ENCODE measurements around the gene MAP3K2. TPM values are rescaled to one million over a fixed set of nuclear protein-coding genes. Genes with fewer than 3 reads are reported as not detected.

Gene MAP3K2
- total RNA-seq, 4 donors from 2014 or later = 25.9 to 98.4 (median 75.0) TPM

DNA sequence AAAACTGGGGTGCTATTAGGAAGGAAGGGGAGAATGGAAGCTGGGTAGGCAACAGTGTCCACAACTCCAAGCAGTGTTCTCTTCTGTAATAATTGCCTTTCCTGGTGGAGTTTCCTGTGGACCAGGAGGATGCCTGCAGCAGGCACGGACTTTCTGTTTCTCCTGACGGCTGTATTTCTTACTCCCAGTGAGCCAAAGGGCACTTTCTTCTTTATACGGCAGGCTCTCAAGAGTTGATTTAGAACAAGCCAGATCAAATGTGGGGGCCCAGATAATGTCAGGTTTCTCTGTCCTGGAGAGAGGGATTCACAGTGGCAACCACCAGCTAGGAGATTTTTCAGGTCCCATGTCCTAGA, 17.5 kb upstream of the MAP3K2 start:
- TF ChIP-seq, protein P1, sequence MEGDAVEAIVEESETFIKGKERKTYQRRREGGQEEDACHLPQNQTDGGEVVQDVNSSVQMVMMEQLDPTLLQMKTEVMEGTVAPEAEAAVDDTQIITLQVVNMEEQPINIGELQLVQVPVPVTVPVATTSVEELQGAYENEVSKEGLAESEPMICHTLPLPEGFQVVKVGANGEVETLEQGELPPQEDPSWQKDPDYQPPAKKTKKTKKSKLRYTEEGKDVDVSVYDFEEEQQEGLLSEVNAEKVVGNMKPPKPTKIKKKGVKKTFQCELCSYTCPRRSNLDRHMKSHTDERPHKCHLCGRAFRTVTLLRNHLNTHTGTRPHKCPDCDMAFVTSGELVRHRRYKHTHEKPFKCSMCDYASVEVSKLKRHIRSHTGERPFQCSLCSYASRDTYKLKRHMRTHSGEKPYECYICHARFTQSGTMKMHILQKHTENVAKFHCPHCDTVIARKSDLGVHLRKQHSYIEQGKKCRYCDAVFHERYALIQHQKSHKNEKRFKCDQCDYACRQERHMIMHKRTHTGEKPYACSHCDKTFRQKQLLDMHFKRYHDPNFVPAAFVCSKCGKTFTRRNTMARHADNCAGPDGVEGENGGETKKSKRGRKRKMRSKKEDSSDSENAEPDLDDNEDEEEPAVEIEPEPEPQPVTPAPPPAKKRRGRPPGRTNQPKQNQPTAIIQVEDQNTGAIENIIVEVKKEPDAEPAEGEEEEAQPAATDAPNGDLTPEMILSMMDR (IDR thresholded peaks at IDR 0.05) = no peak
- TF ChIP-seq POLR2A (IDR thresholded peaks at IDR 0.05) = no peak
- no peaks in the 10 kb centered on the region for H3K27me3 ChIP-seq
- peak overlapping the region in 1 of 2 donors; percentile 53 for H3K27ac ChIP-seq
- DNase-seq = no peak
- H3K36me3 ChIP-seq = no peaks in the 10 kb centered on the region
- no peak overlapping the region for H3K4me3 ChIP-seq
- no peaks in the 10 kb centered on the region for H3K9me3 ChIP-seq
- intact Hi-C loops (cut with DNase I; ENCODE audit: low total_unique reads) = no loop called here
- peaks cover 0 to 5% of the 10 kb centered on the region in 2 donors for H3K4me1 ChIP-seq

DNA sequence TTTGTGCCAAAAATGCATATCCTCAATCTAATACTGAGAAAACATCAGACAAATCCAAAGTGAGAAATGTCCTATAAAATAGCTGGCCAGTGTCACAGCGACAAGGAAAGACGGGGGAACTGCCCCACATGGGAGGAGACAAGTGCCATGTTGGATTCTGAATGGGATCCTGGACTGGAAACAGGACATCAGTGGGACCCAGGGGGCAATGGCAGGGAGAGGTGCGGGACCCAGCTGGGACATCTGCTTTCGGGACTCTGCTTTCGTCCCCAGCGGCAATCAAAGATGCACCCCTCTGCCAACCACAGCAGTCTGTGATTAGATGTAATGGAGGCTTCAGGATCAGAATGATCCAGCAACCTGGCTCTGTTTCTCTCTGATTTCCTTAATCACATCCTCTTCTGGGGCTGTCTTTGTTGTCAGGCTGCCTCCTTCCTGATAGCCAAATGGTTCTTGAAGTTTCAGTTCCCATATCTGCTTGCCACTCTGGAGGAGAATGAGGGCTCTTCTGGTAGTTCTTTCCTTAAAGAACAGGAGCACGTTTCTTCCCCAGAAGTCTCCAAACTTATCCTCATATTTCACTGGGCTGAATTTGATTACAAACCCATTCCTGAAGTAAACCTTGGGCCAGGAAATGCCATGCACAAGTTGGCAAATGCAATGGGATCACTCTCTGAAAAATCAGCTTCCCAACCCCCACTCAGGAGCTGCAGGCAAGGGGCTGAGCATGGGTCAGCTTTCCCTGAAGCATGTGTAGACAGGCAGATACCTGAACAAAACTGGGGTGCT, 16.9 kb upstream of the MAP3K2 start:
- Histone ChIP-seq H3K9me3 (no peaks in the 10 kb centered on the region), H3K36me3 (no peaks in the 10 kb centered on the region), H3K27me3 (no peaks in the 10 kb centered on the region), H3K27ac (no peak overlapping the region), H3K4me3 (no peak overlapping the region), H3K4me1 (peaks cover 0 to 5% of the 10 kb centered on the region in 2 donors)
- TF ChIP-seq POLR2A (IDR thresholded peaks at IDR 0.05) = no peak
- intact Hi-C loops (cut with DNase I; ENCODE audit: low total_unique reads) = no loop called here
- no peak for DNase-seq

DNA sequence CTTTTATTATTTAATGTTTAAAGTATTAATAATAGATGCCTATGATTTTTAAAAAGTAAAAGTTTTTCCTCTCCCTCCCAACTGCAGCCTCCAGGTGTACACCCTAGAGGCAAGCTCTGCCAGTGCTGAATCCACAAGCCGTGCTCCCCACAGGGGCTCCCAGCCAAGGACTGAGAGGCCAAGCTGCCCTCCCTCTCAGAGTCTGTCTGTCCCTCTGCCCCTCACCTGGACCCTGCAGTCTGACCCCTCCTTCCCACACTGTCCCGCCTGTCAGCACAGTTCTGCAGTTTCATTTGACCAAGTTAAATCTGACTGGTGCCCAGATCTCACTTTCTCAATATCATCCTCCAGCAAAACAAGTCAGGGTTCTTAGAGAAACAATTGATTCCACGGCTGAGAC, 15.7 kb upstream of the MAP3K2 start:
- Histone ChIP-seq H3K4me1 (peaks cover 0 to 3% of the 10 kb centered on the region in 2 donors), H3K9me3 (no peaks in the 10 kb centered on the region), H3K27ac (no peak overlapping the region), H3K4me3 (no peak overlapping the region), H3K36me3 (no peaks in the 10 kb centered on the region), H3K27me3 (no peaks in the 10 kb centered on the region)
- TF ChIP-seq, protein P1 (IDR thresholded peaks at IDR 0.05) = no peak
- no peak for TF ChIP-seq POLR2A (IDR thresholded peaks at IDR 0.05)
- intact Hi-C loops (cut with DNase I; ENCODE audit: low total_unique reads) = no loop called here
- DNase-seq = no peak

DNA sequence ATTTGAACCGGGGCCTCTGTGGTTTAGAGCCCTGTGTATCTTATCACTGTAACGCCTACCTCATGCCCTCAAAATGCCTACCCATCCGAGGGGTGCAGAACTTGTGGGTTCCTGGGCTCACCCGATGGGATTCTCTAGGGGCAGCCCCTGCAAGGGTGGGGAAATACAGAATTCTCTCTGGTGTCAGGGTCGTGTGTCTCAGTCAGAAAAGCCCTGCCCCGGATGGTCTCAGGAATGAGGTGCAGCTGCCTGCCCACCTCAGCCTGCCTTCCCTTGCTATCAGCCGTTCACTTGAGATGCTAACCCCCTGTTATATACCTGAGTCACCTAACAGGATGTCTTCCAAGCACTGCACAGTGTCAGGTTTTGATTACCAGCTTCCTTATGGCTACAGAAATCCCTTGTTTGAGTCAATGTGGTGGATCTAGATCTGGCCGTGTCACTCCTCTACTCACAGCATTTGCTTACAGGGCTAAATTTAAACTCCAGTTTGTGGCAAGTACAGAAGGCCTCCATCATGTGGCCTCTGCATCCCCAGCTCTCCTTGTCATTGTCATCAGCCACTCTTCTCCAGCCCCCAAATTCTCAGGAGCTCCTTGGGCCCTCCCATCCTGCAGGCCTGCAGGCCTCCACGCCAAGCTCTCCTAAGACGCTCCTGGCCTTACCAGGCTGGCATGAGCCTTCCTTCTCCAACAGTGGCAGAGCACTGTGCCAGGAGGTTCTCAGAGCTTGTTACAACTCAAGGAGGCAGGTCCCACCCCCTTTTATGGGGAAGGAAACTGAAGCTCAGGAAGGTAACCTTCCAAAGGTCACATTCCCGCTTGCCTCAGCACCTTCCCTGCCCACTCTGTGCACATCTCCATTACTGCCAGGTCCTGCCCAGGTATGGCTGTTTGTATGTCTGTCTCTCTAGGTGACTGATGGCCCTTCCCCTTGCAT, 14.3 kb upstream of the MAP3K2 start:
- no peaks in the 10 kb centered on the region for H3K4me1 ChIP-seq
- H3K36me3 ChIP-seq = no peaks in the 10 kb centered on the region
- no peak overlapping the region for H3K4me3 ChIP-seq
- no peaks in the 10 kb centered on the region for H3K27me3 ChIP-seq
- H3K9me3 ChIP-seq = no peaks in the 10 kb centered on the region
- no peak overlapping the region for H3K27ac ChIP-seq
- DNase-seq = no peak
- intact Hi-C loops (cut with DNase I; ENCODE audit: low total_unique reads) = no loop called here
- TF ChIP-seq, protein P1 (IDR thresholded peaks at IDR 0.05) = no peak
- no peak for TF ChIP-seq POLR2A (IDR thresholded peaks at IDR 0.05)

DNA sequence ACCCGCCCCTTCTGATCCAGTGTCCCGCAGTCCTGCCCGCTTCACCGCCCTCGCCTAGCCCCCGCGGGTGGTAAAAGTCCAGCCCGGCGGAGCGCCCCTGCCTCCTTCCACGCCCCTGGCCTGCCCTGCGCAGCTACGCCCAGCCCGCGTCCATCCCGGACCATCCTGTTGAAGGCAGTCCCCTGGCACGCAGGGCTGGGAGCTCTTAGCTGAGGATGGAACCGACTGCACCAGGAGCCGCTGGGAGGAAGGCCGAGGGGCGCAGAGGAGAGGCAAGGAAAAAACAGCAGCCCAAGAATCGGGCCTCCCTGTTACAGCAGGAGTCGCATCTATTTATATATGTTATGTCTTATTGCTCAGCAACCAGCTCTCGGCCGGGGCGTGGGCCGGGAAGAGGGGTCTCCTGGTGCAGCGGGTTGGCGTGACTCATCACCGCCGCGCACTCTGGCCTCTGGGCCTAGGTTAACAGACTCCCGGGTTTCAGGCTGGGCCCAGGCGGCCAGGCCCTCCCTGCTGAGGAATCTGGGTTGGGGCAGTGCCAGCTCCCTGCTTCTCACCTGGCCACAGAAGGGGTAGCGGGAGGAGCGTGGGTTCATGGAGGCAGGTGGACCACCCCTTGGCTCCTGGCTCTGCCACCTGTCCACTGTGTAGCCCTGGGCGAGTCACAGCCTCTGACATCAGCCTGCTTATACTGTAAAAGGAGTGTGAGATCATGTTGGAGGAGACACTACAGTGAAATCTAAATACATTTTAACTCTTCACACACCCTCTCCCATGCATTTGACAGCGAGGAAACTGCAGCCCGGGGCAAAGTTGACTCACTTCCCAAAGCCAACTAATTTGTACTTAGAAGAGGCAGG, 13.4 kb upstream of the MAP3K2 start:
- no peak for DNase-seq
- no peak overlapping the region for H3K4me3 ChIP-seq
- H3K27ac ChIP-seq = no peak overlapping the region
- TF ChIP-seq POLR2A (IDR thresholded peaks at IDR 0.05) = no peak
- TF ChIP-seq, protein P1 (IDR thresholded peaks at IDR 0.05) = no peak
- no peaks in the 10 kb centered on the region for H3K4me1 ChIP-seq
- H3K36me3 ChIP-seq = no peaks in the 10 kb centered on the region
- no peaks in the 10 kb centered on the region for H3K27me3 ChIP-seq
- intact Hi-C loops (cut with DNase I; ENCODE audit: low total_unique reads) = no loop called here
- no peaks in the 10 kb centered on the region for H3K9me3 ChIP-seq

All from uterus (tissue), 4 donors.